H9 (cell line): ENCODE data around the gene CCDC59. TPM values are rescaled to one million over a fixed set of nuclear protein-coding genes. Genes with fewer than 3 reads are reported as not detected.

ENCODE experiments used
- DNase-seq: peaks from one replicate; pipeline ENCODE4 v3.0.0-alpha.2; 2017
- H2AFZ ChIP-seq: one replicate; pipeline ENCODE4 v1.6.1; 2013; ENCODE audit warnings: mild to moderate bottlenecking, low read length, control low read depth, moderate library complexity
- H2AK5ac ChIP-seq: 2 replicates; pipeline ENCODE4 v1.6.1; 2013; ENCODE audit warnings: low read length, control low read depth, mixed read lengths; ENCODE audit not compliant: insufficient read length
- H2BK120ac ChIP-seq: one replicate; pipeline ENCODE4 v1.6.1; 2013; ENCODE audit warnings: low read depth, mild to moderate bottlenecking, low read length, control low read depth, inconsistent platforms; ENCODE audit not compliant: poor library complexity, severe bottlenecking
- H2BK12ac ChIP-seq: 2 replicates; pipeline ENCODE4 v1.6.1; 2013; ENCODE audit warnings: low read length, control low read depth, mixed read lengths, low read depth; ENCODE audit not compliant: insufficient read length
- H2BK15ac ChIP-seq: 2 replicates; pipeline ENCODE4 v1.6.1; 2013; ENCODE audit warnings: low read depth, low read length, control low read depth
- H2BK20ac ChIP-seq: one replicate; pipeline ENCODE4 v1.6.1; 2013; ENCODE audit warnings: low read depth, mild to moderate bottlenecking, low read length, control low read depth, inconsistent platforms; ENCODE audit not compliant: poor library complexity, severe bottlenecking
- H2BK5ac ChIP-seq: 2 replicates; pipeline ENCODE4 v1.6.1; 2013; ENCODE audit warnings: low read length, control low read depth, mixed read lengths; ENCODE audit not compliant: insufficient read length
- H3K14ac ChIP-seq: 2 replicates; pipeline ENCODE4 v1.6.1; 2013; ENCODE audit warnings: low read length, control low read depth; ENCODE audit not compliant: insufficient read depth
- H3K18ac ChIP-seq: 2 replicates; pipeline ENCODE4 v1.6.1; 2013; ENCODE audit warnings: low read depth, mild to moderate bottlenecking, mixed read lengths, low read length, control low read depth; ENCODE audit not compliant: insufficient read length
- H3K23ac ChIP-seq: 2 replicates; pipeline ENCODE4 v1.6.1; 2013; ENCODE audit warnings: low read length, control low read depth, mixed read lengths, low read depth; ENCODE audit not compliant: insufficient read length
- H3K23me2 ChIP-seq: 2 replicates; pipeline ENCODE4 v1.6.1; 2013; ENCODE audit warnings: low read depth, mild to moderate bottlenecking, mixed read lengths, low read length, control low read depth; ENCODE audit not compliant: insufficient read length, poor library complexity, severe bottlenecking
- H3K27ac ChIP-seq: 2 replicates; pipeline ENCODE4 v1.5.1; 2013; ENCODE audit warnings: low read length, control low read depth, mixed read lengths, low read depth; ENCODE audit not compliant: insufficient read length
- H3K27me3 ChIP-seq: 2 replicates; pipeline ENCODE4 v1.6.1; 2013; ENCODE audit warnings: low read length, control low read depth, inconsistent platforms; ENCODE audit not compliant: insufficient read depth
- H3K4ac ChIP-seq: 2 replicates; pipeline ENCODE4 v1.6.1; 2013; ENCODE audit warnings: low read depth, mild to moderate bottlenecking, control low read depth, inconsistent platforms, low read length, moderate library complexity
- H3K4me1 ChIP-seq: 2 replicates; pipeline ENCODE4 v1.6.1; 2013; ENCODE audit warnings: low read length, control low read depth, inconsistent platforms; ENCODE audit not compliant: insufficient read depth
- H3K4me2 ChIP-seq: 2 replicates; pipeline ENCODE4 v1.6.1; 2013; ENCODE audit warnings: low read length, control low read depth, mixed read lengths; ENCODE audit not compliant: insufficient read length, insufficient read depth
- H3K56ac ChIP-seq: 2 replicates; pipeline ENCODE4 v1.6.1; 2013; ENCODE audit warnings: low read depth, mild to moderate bottlenecking, mixed read lengths, low read length, control low read depth; ENCODE audit not compliant: insufficient read length
- H3K79me1 ChIP-seq: 2 replicates; pipeline ENCODE4 v1.6.1; 2013; ENCODE audit warnings: low read depth, mild to moderate bottlenecking, moderate library complexity, low read length, control low read depth, inconsistent platforms; ENCODE audit not compliant: insufficient read depth, poor library complexity, severe bottlenecking
- H3K79me2 ChIP-seq: 2 replicates; pipeline ENCODE4 v1.6.1; 2013; ENCODE audit warnings: low read length, control low read depth, inconsistent platforms; ENCODE audit not compliant: insufficient read depth
- H3K9ac ChIP-seq: 2 replicates; pipeline ENCODE4 v1.6.1; 2013; ENCODE audit warnings: low read length, control low read depth, mixed read lengths; ENCODE audit not compliant: insufficient read length; ENCODE audit errors: extremely low read depth
- H3K9me3 ChIP-seq: one replicate; pipeline ENCODE4 v1.6.1; 2013; ENCODE audit warnings: low read depth, low read length, inconsistent platforms; ENCODE audit not compliant: control insufficient read depth
- H3T11ph ChIP-seq: one replicate; pipeline ENCODE4 v1.6.1; 2013; ENCODE audit warnings: mild to moderate bottlenecking, low read length, control low read depth, inconsistent platforms
- H4K20me1 ChIP-seq: one replicate; pipeline ENCODE4 v1.6.1; 2013; ENCODE audit not compliant: control insufficient read depth, insufficient read length, insufficient read depth
- H4K5ac ChIP-seq: 2 replicates; pipeline ENCODE4 v1.6.1; 2013; ENCODE audit warnings: low read depth, mild to moderate bottlenecking, mixed read lengths, low read length, control low read depth; ENCODE audit not compliant: insufficient read length
- H4K8ac ChIP-seq: replicated peaks from 2 replicates; pipeline ENCODE4 v1.6.1; 2013; ENCODE audit warnings: low read length, control low read depth, mixed read lengths, low read depth; ENCODE audit not compliant: insufficient read length
- H4K91ac ChIP-seq: 2 replicates; pipeline ENCODE4 v1.6.1; 2013; ENCODE audit warnings: low read depth, mild to moderate bottlenecking, moderate library complexity, mixed read lengths, low read length, control low read depth; ENCODE audit not compliant: insufficient read length
- H3K27ac Mint-ChIP-seq, 3 experiments: 2 replicates in 2 of 3; 3 replicates in 1 of 3; pipeline ENCODE4 v1.8.0; 2020 to 2021; ENCODE audit warnings: mixed read lengths in 3 of 3, mild to moderate bottlenecking in 1 of 3, moderate library complexity in 1 of 3
- H3K27me3 Mint-ChIP-seq: 2 replicates; pipeline ENCODE4 v1.8.0; 2021; ENCODE audit warnings: low read depth, mild to moderate bottlenecking, moderate library complexity, mixed read lengths
- H3K36me3 Mint-ChIP-seq, 3 experiments: 2 replicates in 2 of 3; 3 replicates in 1 of 3; pipeline ENCODE4 v1.8.0; 2020 to 2021; ENCODE audit warnings: low read depth in 3 of 3, mixed read lengths in 3 of 3; ENCODE audit not compliant: insufficient read depth in 1 of 3
- H3K4me1 Mint-ChIP-seq, 2 experiments: 2 replicates each; pipeline ENCODE4 v1.8.0; 2020; ENCODE audit warnings: mixed read lengths in 2 of 2
- H3K4me3 Mint-ChIP-seq, 2 experiments: 2 replicates in 1 of 2; 3 replicates in 1 of 2; pipeline ENCODE4 v1.8.0; 2020 to 2021; ENCODE audit warnings: mild to moderate bottlenecking in 2 of 2, mixed read lengths in 2 of 2, moderate library complexity in 1 of 2
- H3K9me3 Mint-ChIP-seq, 2 experiments: 2 replicates in 1 of 2; 3 replicates in 1 of 2; pipeline ENCODE4 v1.8.0; 2020; ENCODE audit warnings: mild to moderate bottlenecking in 2 of 2, mixed read lengths in 2 of 2, moderate library complexity in 1 of 2
- CTCF ChIP-seq: fragments of 200-600 bp; sonication (generic); conservative IDR thresholded peaks from 3 replicates; pipeline ENCODE4 v1.8.0; 2021; ENCODE audit warnings: antibody characterized with exemption, mild to moderate bottlenecking
- WGBS: extraction: QIAGEN DNeasy Blood & Tissue Kit; methylation state at CpG from one replicate; pipeline ENCODE4 v1.1.7; 2013; ENCODE audit warnings: missing lambda C conversion rate, low lambda C conversion rate, mixed read lengths; ENCODE audit not compliant: insufficient read length; ENCODE audit errors: extremely low coverage; 5-methylcytosine and 5-hydroxymethylcytosine counted together
- long read RNA-seq: library from polyadenylated mRNA; unstranded; transcript quantifications from one replicate; pipeline ENCODE4 v2.0.0, GENCODE V29; 2020
- total RNA-seq: library from RNA; stranded (reverse); gene quantifications from 2 replicates; pipeline ENCODE4 v1.2.1, GENCODE V29; 2021

The CCDC59 gene
- total RNA-seq: 62.2 and 64.2 TPM in 2 replicates
- long read RNA-seq, transcript CCDC59-207 (2 exons, 600 nt): major isoform, 8 of 22 reads
- long read RNA-seq, partial matches to known transcripts: 3 of 22 reads
- long read RNA-seq, other reads (novel, unspliced or antisense): 2 of 22 reads

GRCh38 chr12:82358200-82359114, at the start of gene CCDC59, which contains the start of gene METTL25:
TSS of gene CCDC59 (minus strand) at chr12:82358387. CDS start at chr12:82358376, 11 bp downstream.
TSS of gene METTL25 (plus strand) at chr12:82358529. CDS start at chr12:82358566, 37 bp downstream.
- peak within 1 kb of the TSS; percentile 89 for H4K8ac ChIP-seq
- peak within 1 kb of the TSS; percentile 82 for H2BK5ac ChIP-seq
- no peak within 1 kb of the TSS for H2BK12ac ChIP-seq
- H4K91ac ChIP-seq: no peak within 1 kb of the TSS
- no peak within 1 kb of the TSS for H2AFZ ChIP-seq
- H3K27me3 Mint-ChIP-seq: peaks cover 2% of the 10 kb centered on the region; the same call in 1 of the 2 replicates
- no peak within 1 kb of the TSS; the same call in 1 of the 2 replicates for H3K4ac ChIP-seq
- H3K79me2 ChIP-seq: peaks cover 12% of the 10 kb centered on the region
- no peaks in the 10 kb centered on the region for H3K4me1 ChIP-seq
- peaks cover 2 to 6% of the 10 kb centered on the region in 2 experiments; a peak in 4 of 5 replicates for H3K9me3 Mint-ChIP-seq
- peak within 1 kb of the TSS; percentile 98 for H3K18ac ChIP-seq
- H2BK15ac ChIP-seq: no peak within 1 kb of the TSS
- H3K4me2 ChIP-seq: peak within 1 kb of the TSS; percentile 71
- H3K27me3 ChIP-seq: no peaks in the 10 kb centered on the region
- no peak within 1 kb of the TSS for H3K56ac ChIP-seq
- peak within 1 kb of the TSS; percentile 6 for H3K27ac ChIP-seq
- H2AK5ac ChIP-seq: no peak within 1 kb of the TSS
- H3K27ac Mint-ChIP-seq: peak within 1 kb of the TSS; percentile 100
- TF ChIP-seq CTCF: peak; percentile 92
- no peaks in the 10 kb centered on the region for H4K20me1 ChIP-seq
- H3K4me1 Mint-ChIP-seq: peaks cover 19 to 20% of the 10 kb centered on the region in 2 experiments
- H3T11ph ChIP-seq: peak within 1 kb of the TSS; percentile 57
- no peaks in the 10 kb centered on the region for H3K23me2 ChIP-seq
- no peak within 1 kb of the TSS for H3K23ac ChIP-seq
- peak within 1 kb of the TSS; percentile 98 for H3K14ac ChIP-seq
- H3K36me3 Mint-ChIP-seq: peaks cover 32 to 55% (median 53%) of the 10 kb centered on the region in 3 experiments
- H3K9me3 ChIP-seq: no peaks in the 10 kb centered on the region
- peaks cover 4% of the 10 kb centered on the region for H3K79me1 ChIP-seq
- peak within 1 kb of the TSS; percentile 97 for H4K5ac ChIP-seq
- peak within 1 kb of the TSS; percentile 99 to 100 for H3K4me3 Mint-ChIP-seq
- no peak within 1 kb of the TSS for H2BK120ac ChIP-seq
- no CpG with 5 or more reads among the region's 61 CpGs for WGBS
- peak within 1 kb of the TSS; percentile 97 for H3K9ac ChIP-seq
- H2BK20ac ChIP-seq: no peak within 1 kb of the TSS
- DNase-seq: peak; percentile 98
